Measurements from ENCODE around the gene HHAT.
A peak's percentile ranks its signal among the peaks of the same experiment; 100 is the strongest.

Gene HHAT

GRCh38 chr1:210691039-210691610 is 362.4 kb downstream of the HHAT start:
- no peak for DNase-seq

DNA sequence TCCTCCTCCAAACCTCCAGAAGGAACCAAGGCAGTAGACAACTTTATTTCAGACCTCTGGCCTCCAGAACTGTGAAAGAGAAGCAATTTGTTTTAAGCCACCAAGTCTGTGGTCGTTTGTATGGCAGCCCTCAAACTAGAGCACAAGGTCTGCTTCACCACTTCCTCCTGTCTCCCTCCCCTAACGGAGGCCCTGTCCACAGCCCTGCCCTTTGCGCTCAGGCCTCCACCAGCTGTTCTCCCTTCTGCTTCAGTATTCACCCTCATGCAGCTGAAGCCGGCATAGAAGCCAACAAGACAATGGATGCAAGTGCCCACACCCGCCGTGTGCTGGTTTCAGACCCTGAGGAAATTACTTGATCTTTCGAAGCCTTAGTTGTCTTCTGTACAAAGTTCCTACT is 364.1 kb downstream of the HHAT start:
- no peak for DNase-seq

DNA sequence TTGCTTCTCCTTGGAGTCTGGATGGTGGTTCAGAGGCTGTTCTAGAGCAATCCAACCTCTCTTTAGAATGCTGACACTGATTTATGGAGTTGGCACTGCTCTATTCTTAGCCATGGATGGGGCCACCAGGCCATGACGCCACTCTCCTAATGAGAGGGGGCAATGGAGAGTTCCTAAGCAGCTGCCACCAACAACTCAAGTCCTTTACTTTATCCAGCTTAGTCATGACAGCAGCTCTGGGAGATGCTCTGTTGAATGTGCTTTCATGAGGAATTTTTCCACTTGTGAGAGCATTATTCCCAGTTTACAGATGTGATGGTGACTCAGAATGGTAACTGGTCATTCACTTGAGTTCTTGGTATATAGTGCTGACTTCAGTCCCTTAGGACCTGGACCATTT is 366.3 kb downstream of the HHAT start:
- DNase-seq = no peak

GRCh38 chr1:210696709-210697108 is 368.0 kb downstream of the HHAT start:
- DNase-seq = no peak

- DNase-seq = no peak
These were observed 368.5 kb downstream of the HHAT start for GRCh38 chr1:210697185-210697584.

GRCh38 chr1:210698661-210699060 is 370.0 kb downstream of the HHAT start:
- DNase-seq = no peak

DNA sequence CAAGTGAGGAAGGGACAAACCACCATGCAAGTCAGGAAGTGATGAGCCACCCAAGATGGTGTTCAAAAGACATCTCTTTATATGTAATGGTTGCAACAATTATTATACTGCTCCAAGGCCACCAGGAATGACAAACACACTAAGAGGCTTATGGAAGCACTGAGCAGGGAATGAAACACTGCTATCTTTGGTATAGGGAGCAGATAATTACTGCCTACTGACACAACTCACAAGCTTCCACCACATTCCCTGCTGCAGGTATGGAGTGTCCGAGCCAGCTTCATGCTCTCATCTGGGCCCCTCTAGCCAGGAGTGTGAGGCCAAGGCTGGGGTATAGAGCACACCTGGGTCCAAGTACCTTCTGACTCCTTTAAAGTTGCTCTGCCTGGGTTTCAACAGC is 371.4 kb downstream of the HHAT start:
- no peak for DNase-seq

DNA sequence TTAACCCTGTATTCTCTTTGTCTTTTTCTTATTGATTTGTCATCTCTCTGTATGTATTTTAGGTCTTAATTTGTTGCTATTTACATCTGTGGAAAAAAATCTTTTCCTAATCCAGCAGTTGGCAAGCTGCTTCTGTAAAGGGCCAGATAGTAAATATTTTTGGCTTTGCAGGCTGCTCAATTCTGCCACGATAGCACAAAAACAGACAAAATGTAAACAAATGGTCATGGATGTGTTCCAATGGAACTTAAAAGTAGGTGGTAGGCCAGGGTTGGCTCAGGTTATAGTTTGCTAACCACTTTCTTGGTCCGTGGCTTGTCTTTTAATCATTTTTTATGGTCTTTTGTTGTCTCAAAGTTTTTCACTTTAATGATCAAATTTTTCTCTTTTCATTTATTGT is 371.8 kb downstream of the HHAT start:
- no peak for DNase-seq

- no peak for DNase-seq
These were observed 373.8 kb downstream of the HHAT start for GRCh38 chr1:210702506-210702905.

- DNase-seq = no peak
These were observed 374.9 kb downstream of the HHAT start for GRCh38 chr1:210703593-210703992.

DNA sequence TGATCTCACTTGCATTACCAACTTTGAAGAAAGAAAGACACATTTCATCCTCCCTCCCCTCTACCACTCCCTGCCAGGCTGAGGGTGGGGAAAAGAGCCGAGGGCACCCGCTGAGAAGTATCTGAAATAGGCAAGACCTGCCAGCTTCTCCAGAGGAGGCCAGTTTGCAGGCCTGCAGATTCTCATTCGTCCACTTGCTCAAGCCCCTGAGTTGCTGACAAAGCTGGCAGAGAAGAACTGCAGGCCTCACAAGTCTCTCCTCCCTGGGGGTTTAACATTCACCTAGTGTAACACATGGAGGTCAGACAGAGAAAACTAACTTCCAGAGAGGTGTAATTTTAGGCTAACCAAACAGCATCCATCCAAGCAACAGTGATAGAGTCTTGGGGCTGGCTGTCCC is 376.4 kb downstream of the HHAT start:
- DNase-seq = no peak

DNA sequence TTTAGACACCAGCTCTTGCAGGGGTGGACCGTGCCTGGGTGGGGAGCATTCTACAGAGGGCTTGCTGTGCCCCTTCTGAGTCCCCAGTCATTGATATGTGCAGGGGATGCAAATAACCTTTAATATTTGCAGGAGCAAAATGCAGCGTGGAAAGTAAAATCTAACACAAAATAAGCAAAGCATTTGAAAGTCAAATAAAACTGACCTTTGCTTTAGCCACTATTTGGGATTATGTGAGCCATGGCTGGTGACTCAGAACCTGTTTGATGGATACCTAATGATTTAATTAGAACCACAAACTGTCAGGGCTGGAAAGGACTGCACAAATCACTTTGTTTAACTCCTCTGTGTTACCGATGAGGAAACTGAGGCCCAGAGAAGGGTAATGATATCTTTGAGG is 377.5 kb downstream of the HHAT start:
- DNase-seq = no peak

- no peak for DNase-seq
These were observed 378.9 kb downstream of the HHAT start for GRCh38 chr1:210707300-210708240.

GRCh38 chr1:210709701-210710100 is 381.0 kb downstream of the HHAT start:
- DNase-seq = peak in 1 of 2 donors; percentile 62

GRCh38 chr1:210711825-210712612 is 383.3 kb downstream of the HHAT start:
- DNase-seq = no peak

- DNase-seq = peak in 1 of 2 donors; percentile 58
These were observed 386.4 kb downstream of the HHAT start for GRCh38 chr1:210715072-210715471.

- DNase-seq = no peak
These were observed 393.8 kb downstream of the HHAT start for GRCh38 chr1:210722410-210723081.

DNA sequence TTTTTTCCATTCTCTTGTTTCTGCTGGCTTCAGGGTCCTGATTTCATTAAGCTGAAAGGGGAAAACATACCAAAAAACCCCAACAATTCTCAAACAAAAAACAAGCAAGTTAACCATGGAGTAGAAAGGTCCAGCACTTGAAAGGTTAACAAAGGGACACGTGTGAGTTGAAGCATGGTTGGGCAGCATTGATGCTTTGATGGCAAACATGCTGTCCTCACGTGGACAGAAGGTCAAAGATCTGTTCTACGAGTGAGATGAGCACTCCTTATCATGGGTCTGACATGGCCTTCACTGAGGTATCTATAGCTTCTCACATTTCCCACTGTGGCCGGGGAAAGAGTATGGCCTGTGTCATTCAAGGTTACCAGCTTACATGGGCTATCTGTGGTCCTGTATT is 394.9 kb downstream of the HHAT start:
- no peak for DNase-seq

DNA sequence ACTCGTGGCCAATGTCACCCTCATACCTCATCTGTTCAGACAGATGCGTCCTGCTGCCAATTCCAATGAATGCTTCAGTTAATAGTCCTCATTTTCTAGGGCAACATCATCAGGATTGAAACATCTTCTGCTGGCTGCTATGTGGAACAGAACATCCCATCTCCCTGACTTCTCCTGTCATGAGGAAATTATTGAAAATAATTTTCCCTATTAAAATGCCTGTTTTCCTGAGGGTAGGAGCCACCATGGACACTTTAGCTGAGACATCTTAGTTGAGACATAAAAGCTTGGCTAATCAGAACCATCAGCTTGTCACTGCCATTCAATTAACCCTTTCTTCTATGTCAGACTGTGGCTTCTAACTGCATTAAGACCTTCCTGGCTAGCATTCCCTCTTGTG is 396.1 kb downstream of the HHAT start:
- DNase-seq = no peak

Measured in inflammatory macrophage treated with lipopolysaccharide for 1 hour (primary cell).